ENCODE results near the gene EFHC1.

The EFHC1 gene

DNA sequence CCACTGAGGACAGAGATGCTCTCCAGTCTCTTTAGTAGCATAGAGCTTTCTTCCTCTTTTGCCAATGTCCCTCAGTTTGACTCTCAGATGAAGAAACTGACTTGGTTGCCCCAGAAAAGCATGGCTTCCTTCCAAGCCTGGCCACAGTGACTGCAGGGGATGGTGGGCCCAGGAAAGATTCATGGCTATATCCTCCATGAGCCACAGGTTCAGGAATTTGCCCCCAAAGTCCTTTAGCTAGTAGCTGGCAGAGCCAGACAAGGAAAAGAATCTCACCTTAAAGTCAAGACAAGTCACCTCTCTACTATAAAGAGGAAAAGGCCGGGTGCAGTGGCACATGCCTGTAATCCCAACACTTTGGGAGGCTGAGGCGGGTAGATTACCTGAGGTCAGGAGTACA lies 113.3 kb downstream of the EFHC1 start:
- peaks cover 18% of the 10 kb centered on the region for H3K79me1 ChIP-seq (ENCODE audit: low read length)
- no peak overlapping the region for H3K23ac ChIP-seq (ENCODE audit: low read length)
- H3K9ac ChIP-seq (ENCODE audit: low read length) = no peak overlapping the region
- no CpG with 5 or more reads among the region's 2 CpGs for WGBS (ENCODE audit: extremely low coverage, insufficient coverage, low lambda C conversion rate)
- no peak overlapping the region for H3K4me2 ChIP-seq (ENCODE audit: low read length)
- no peak overlapping the region for H3K4me3 ChIP-seq (ENCODE audit: low read length)
- no peaks in the 10 kb centered on the region for H3K27me3 ChIP-seq (ENCODE audit: insufficient read depth, low read length, poor library complexity)
- no peak for DNase-seq
- no peak overlapping the region for H3K4ac ChIP-seq (ENCODE audit: low read depth, low read length)
- H3K4me1 ChIP-seq (ENCODE audit: control insufficient read depth, low read depth, low read length) = peaks cover 16% of the 10 kb centered on the region
- peaks cover 16% of the 10 kb centered on the region for H3K79me2 ChIP-seq (ENCODE audit: control insufficient read depth, insufficient read depth, low read length)
- no peak overlapping the region for H4K5ac ChIP-seq (ENCODE audit: low read length)
- H2BK120ac ChIP-seq (ENCODE audit: low read depth, low read length) = no peak overlapping the region
- no peaks in the 10 kb centered on the region for H3K36me3 ChIP-seq (ENCODE audit: control insufficient read depth, insufficient read depth, low read length)
- no peak overlapping the region for H3K18ac ChIP-seq (ENCODE audit: low read length)
- H2BK15ac ChIP-seq (replicated peaks; ENCODE audit: low read depth) = no peak overlapping the region
- H3K27ac ChIP-seq (ENCODE audit: low read depth, low read length) = no peak overlapping the region
- no peak overlapping the region for H2BK5ac ChIP-seq (ENCODE audit: low read length)
- H2AK5ac ChIP-seq (ENCODE audit: low read length) = no peak overlapping the region
- no peak overlapping the region for H3K56ac ChIP-seq (ENCODE audit: low read length)
- no peak overlapping the region for H4K8ac ChIP-seq (ENCODE audit: low read depth, low read length)

DNA sequence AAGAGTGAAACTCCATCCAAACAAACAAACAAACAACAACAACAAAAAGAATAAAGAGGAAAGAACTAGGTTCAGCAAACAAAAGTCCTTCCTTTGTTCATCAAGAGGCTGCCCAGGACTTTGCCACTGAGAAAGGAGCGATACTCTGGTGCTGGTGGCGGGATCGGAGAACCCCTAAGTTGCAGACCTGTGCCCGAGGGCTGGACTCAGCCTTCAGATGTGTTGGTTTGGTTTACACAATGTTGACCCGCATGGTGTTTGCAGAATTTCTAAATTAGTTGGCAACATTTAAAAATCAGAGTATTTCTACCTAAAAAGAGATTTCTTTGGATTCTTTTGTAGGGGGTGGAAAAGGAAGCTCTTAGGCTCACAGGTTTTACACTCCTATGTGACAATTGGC lies 114.2 kb downstream of the EFHC1 start:
- WGBS (ENCODE audit: extremely low coverage, insufficient coverage, low lambda C conversion rate) = no CpG with 5 or more reads among the region's 5 CpGs

DNA sequence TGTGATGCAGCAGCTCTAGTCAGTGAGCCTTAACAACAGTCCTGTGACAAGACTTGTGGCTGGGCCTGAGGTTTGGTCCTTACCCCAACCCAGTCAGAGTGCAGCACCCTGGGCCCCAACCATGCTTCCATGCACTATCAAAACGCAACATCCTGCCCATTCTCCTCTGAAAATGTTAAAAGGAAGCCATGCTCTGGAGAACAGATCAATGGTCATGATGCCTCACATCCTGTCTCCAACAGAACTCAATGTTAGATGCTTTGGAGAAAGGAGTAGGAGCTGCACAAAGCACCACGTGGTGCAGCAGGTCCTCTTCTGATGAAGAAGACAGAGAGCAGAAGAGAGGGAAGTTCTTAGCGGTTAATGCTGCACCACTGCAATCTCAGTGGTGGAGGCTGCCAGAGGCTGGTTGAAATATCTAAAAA lies 114.8 kb downstream of the EFHC1 start:
- Histone ChIP-seq H3K4me2 (ENCODE audit: low read length) (no peak overlapping the region), H3K27ac (ENCODE audit: low read depth, low read length) (no peak overlapping the region), H3K27me3 (ENCODE audit: insufficient read depth, low read length, poor library complexity) (no peaks in the 10 kb centered on the region), H3K79me2 (ENCODE audit: control insufficient read depth, insufficient read depth, low read length) (peaks cover 24% of the 10 kb centered on the region), H4K8ac (ENCODE audit: low read depth, low read length) (no peak overlapping the region), H3K18ac (ENCODE audit: low read length) (no peak overlapping the region), H3K4ac (ENCODE audit: low read depth, low read length) (no peak overlapping the region), H2BK120ac (ENCODE audit: low read depth, low read length) (no peak overlapping the region), H3K36me3 (ENCODE audit: control insufficient read depth, insufficient read depth, low read length) (no peaks in the 10 kb centered on the region), H2BK15ac (replicated peaks; ENCODE audit: low read depth) (no peak overlapping the region), H3K4me3 (ENCODE audit: low read length) (no peak overlapping the region), H3K56ac (ENCODE audit: low read length) (no peak overlapping the region), H3K79me1 (ENCODE audit: low read length) (peaks cover 26% of the 10 kb centered on the region), H3K4me1 (ENCODE audit: control insufficient read depth, low read depth, low read length) (peaks cover 24% of the 10 kb centered on the region), H3K23ac (ENCODE audit: low read length) (no peak overlapping the region), H4K5ac (ENCODE audit: low read length) (no peak overlapping the region), H3K9ac (ENCODE audit: low read length) (no peak overlapping the region), H2BK5ac (ENCODE audit: low read length) (no peak overlapping the region), H2AK5ac (ENCODE audit: low read length) (no peak overlapping the region)
- DNase-seq = no peak
- no CpG with 5 or more reads among the region's 3 CpGs for WGBS (ENCODE audit: extremely low coverage, insufficient coverage, low lambda C conversion rate)

More for the DNA sequence above, 114.2 kb downstream of the EFHC1 start:
- Histone ChIP-seq H4K5ac (ENCODE audit: low read length) (no peak overlapping the region), H2BK120ac (ENCODE audit: low read depth, low read length) (no peak overlapping the region), H3K18ac (ENCODE audit: low read length) (no peak overlapping the region), H3K4ac (ENCODE audit: low read depth, low read length) (no peak overlapping the region), H3K9ac (ENCODE audit: low read length) (no peak overlapping the region), H2BK5ac (ENCODE audit: low read length) (no peak overlapping the region), H4K8ac (ENCODE audit: low read depth, low read length) (no peak overlapping the region), H3K36me3 (ENCODE audit: control insufficient read depth, insufficient read depth, low read length) (no peaks in the 10 kb centered on the region), H3K27me3 (ENCODE audit: insufficient read depth, low read length, poor library complexity) (no peaks in the 10 kb centered on the region), H2AK5ac (ENCODE audit: low read length) (no peak overlapping the region), H3K4me1 (ENCODE audit: control insufficient read depth, low read depth, low read length) (peaks cover 20% of the 10 kb centered on the region), H3K79me2 (ENCODE audit: control insufficient read depth, insufficient read depth, low read length) (peaks cover 19% of the 10 kb centered on the region), H3K56ac (ENCODE audit: low read length) (no peak overlapping the region), H2BK15ac (replicated peaks; ENCODE audit: low read depth) (no peak overlapping the region), H3K23ac (ENCODE audit: low read length) (no peak overlapping the region), H3K79me1 (ENCODE audit: low read length) (peaks cover 21% of the 10 kb centered on the region), H3K27ac (ENCODE audit: low read depth, low read length) (no peak overlapping the region), H3K4me3 (ENCODE audit: low read length) (no peak overlapping the region), H3K4me2 (ENCODE audit: low read length) (no peak overlapping the region)
- no peak for DNase-seq

DNA sequence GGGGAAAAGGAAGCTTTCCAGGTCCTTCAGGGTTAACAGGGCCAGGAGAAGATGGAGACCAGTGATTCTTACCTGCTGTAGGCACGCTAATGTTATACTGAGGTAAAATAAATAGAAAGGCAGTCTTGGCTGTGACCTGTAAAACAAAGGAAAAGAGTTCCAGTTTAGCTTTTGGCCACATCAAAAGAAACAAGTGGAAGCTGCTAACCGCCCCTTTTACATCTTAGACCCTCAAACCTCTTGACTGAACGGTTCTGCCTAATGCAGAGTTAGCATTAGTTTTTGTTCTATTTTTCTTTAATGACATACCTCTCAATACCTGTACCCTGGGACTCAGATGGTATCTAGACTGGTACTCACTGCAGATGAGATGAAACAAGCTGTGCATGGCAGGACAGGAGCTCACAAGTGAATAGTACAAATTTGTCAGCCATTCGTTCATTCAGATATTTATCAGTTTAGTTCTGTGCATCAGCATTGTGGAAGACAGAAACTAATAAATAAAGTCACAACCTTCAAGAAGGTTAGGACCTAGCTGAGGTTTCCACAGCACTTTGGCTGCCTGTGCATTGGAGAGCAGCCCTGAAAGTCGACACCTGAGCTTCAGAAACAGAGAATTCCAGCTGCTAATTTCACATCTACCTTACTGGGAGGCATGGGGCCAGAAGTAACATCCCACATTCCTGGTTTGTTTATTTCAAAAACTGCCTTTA lies 115.7 kb downstream of the EFHC1 start:
- H4K8ac ChIP-seq (ENCODE audit: low read depth, low read length) = no peak overlapping the region
- H3K4me2 ChIP-seq (ENCODE audit: low read length) = no peak overlapping the region
- no peak overlapping the region for H3K18ac ChIP-seq (ENCODE audit: low read length)
- WGBS (ENCODE audit: extremely low coverage, insufficient coverage, low lambda C conversion rate) = no CpG with 5 or more reads among the region's 5 CpGs
- H3K4me3 ChIP-seq (ENCODE audit: low read length) = no peak overlapping the region
- H3K36me3 ChIP-seq (ENCODE audit: control insufficient read depth, insufficient read depth, low read length) = no peaks in the 10 kb centered on the region
- peaks cover 29% of the 10 kb centered on the region for H3K79me2 ChIP-seq (ENCODE audit: control insufficient read depth, insufficient read depth, low read length)
- H4K5ac ChIP-seq (ENCODE audit: low read length) = no peak overlapping the region
- no peak overlapping the region for H3K23ac ChIP-seq (ENCODE audit: low read length)
- no peak overlapping the region for H3K56ac ChIP-seq (ENCODE audit: low read length)
- peaks cover 30% of the 10 kb centered on the region for H3K79me1 ChIP-seq (ENCODE audit: low read length)
- no peak overlapping the region for H2BK5ac ChIP-seq (ENCODE audit: low read length)
- no peak overlapping the region for H3K9ac ChIP-seq (ENCODE audit: low read length)
- no peak for DNase-seq
- peaks cover 31% of the 10 kb centered on the region for H3K4me1 ChIP-seq (ENCODE audit: control insufficient read depth, low read depth, low read length)
- no peak overlapping the region for H3K4ac ChIP-seq (ENCODE audit: low read depth, low read length)
- H2BK120ac ChIP-seq (ENCODE audit: low read depth, low read length) = no peak overlapping the region
- H2AK5ac ChIP-seq (ENCODE audit: low read length) = no peak overlapping the region
- H3K27ac ChIP-seq (ENCODE audit: low read depth, low read length) = no peak overlapping the region
- no peaks in the 10 kb centered on the region for H3K27me3 ChIP-seq (ENCODE audit: insufficient read depth, low read length, poor library complexity)
- no peak overlapping the region for H2BK15ac ChIP-seq (replicated peaks; ENCODE audit: low read depth)

DNA sequence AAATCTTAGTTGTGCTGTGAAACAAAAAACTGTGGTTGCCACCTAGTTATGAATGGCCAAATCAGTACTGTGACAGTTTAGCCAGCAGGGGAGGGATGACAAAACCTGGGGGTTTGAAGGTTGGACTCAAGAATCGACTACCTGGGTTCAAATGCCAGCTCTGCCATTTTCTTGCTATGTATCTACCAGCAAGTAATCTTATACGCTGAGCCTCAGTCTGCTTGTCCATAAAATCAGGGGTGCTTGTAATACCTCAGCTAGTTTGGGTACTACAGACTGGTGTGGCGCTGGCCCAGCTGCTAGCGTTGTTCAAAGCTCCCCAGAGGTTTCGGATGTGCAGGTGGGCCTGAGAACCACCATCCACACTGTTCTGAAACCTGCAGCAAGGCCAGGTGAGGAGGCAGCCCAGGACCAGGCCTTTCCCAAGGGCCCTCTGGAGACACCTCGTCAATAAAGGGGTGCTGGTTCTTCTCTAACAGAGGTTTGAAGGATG lies 116.3 kb downstream of the EFHC1 start:
- no peak overlapping the region for H3K9ac ChIP-seq (ENCODE audit: low read length)
- no peak overlapping the region for H4K8ac ChIP-seq (ENCODE audit: low read depth, low read length)
- H3K27me3 ChIP-seq (ENCODE audit: insufficient read depth, low read length, poor library complexity) = no peaks in the 10 kb centered on the region
- H3K23ac ChIP-seq (ENCODE audit: low read length) = no peak overlapping the region
- DNase-seq = no peak
- no peak overlapping the region for H3K4me2 ChIP-seq (ENCODE audit: low read length)
- H2AK5ac ChIP-seq (ENCODE audit: low read length) = no peak overlapping the region
- peaks cover 35% of the 10 kb centered on the region for H3K4me1 ChIP-seq (ENCODE audit: control insufficient read depth, low read depth, low read length)
- WGBS (ENCODE audit: extremely low coverage, insufficient coverage, low lambda C conversion rate) = no CpG with 5 or more reads among the region's 6 CpGs
- H2BK5ac ChIP-seq (ENCODE audit: low read length) = no peak overlapping the region
- H3K79me2 ChIP-seq (ENCODE audit: control insufficient read depth, insufficient read depth, low read length) = peaks cover 35% of the 10 kb centered on the region
- H4K5ac ChIP-seq (ENCODE audit: low read length) = no peak overlapping the region
- peak overlapping the region; percentile 3 for H3K56ac ChIP-seq (ENCODE audit: low read length)
- H2BK15ac ChIP-seq (replicated peaks; ENCODE audit: low read depth) = no peak overlapping the region
- H3K79me1 ChIP-seq (ENCODE audit: low read length) = peaks cover 35% of the 10 kb centered on the region
- no peak overlapping the region for H3K27ac ChIP-seq (ENCODE audit: low read depth, low read length)
- no peaks in the 10 kb centered on the region for H3K36me3 ChIP-seq (ENCODE audit: control insufficient read depth, insufficient read depth, low read length)
- no peak overlapping the region for H2BK120ac ChIP-seq (ENCODE audit: low read depth, low read length)
- no peak overlapping the region for H3K18ac ChIP-seq (ENCODE audit: low read length)
- no peak overlapping the region for H3K4me3 ChIP-seq (ENCODE audit: low read length)
- peak overlapping the region; percentile 64 for H3K4ac ChIP-seq (ENCODE audit: low read depth, low read length)

Data from mesendoderm (in vitro differentiated cells).